Iris pigment epithelial cell (primary cell): ENCODE data around the gene RRAS2.
A peak's percentile ranks its signal among the peaks of the same experiment; 100 is the strongest.
"Not testable (repeated sequence)": the region's sequence is repeated elsewhere in the genome, so short reads cannot be mapped to it uniquely, and the experiment has no call there.

ENCODE experiments used
- DNase-seq: peaks from one replicate; pipeline ENCODE4 v3.0.0-alpha.2; 2011; ENCODE audit warnings: low read depth

The RRAS2 gene

GRCh38 chr11:14371249-14371648 lies 12.3 kb upstream of the RRAS2 start:
- no peak for DNase-seq

- DNase-seq, result no peak
These were observed 11.5 kb upstream of the RRAS2 start for GRCh38 chr11:14370496-14370895.

GRCh38 chr11:14369598-14369997 lies 10.6 kb upstream of the RRAS2 start:
- no peak for DNase-seq

- DNase-seq, result no peak
These were observed 8.0 kb upstream of the RRAS2 start for GRCh38 chr11:14366936-14367335.

GRCh38 chr11:14364322-14364721 lies 5.3 kb upstream of the RRAS2 start:
- no peak for DNase-seq

- DNase-seq, result no peak
These were observed 3.6 kb upstream of the RRAS2 start for GRCh38 chr11:14362611-14363010.

- DNase-seq, result no peak
These were observed 3.0 kb upstream of the RRAS2 start for GRCh38 chr11:14361951-14362350.

- DNase-seq, result no peak
These were observed 2.0 kb upstream of the RRAS2 start for GRCh38 chr11:14360976-14361375.

GRCh38 chr11:14359501-14360031 lies 583 bp upstream of the RRAS2 start:
- no peak for DNase-seq

GRCh38 chr11:14357881-14358728 lies 878 bp downstream of the RRAS2 start:
- peak; percentile 69 for DNase-seq

- no peak for DNase-seq
These were observed 2.6 kb downstream of the RRAS2 start for GRCh38 chr11:14356342-14356741.

GRCh38 chr11:14354604-14355003 lies 4.4 kb downstream of the RRAS2 start:
- DNase-seq, result not testable (repeated sequence)

GRCh38 chr11:14350716-14351238 lies 8.2 kb downstream of the RRAS2 start:
- peak; percentile 54 for DNase-seq

GRCh38 chr11:14350215-14350614 lies 8.8 kb downstream of the RRAS2 start:
- no peak for DNase-seq

GRCh38 chr11:14347991-14348390 lies 11.0 kb downstream of the RRAS2 start:
- no peak for DNase-seq

GRCh38 chr11:14347494-14347893 lies 11.5 kb downstream of the RRAS2 start:
- no peak for DNase-seq

GRCh38 chr11:14346303-14346955 lies 12.6 kb downstream of the RRAS2 start:
- DNase-seq, result no peak

- DNase-seq, result no peak
These were observed 13.3 kb downstream of the RRAS2 start for GRCh38 chr11:14345668-14346067.

GRCh38 chr11:14345016-14345415 lies 14.0 kb downstream of the RRAS2 start:
- DNase-seq, result not testable (repeated sequence)

- DNase-seq, result peak; percentile 89
These were observed 16.1 kb downstream of the RRAS2 start for GRCh38 chr11:14342906-14343305.

- no peak for DNase-seq
These were observed 17.0 kb downstream of the RRAS2 start for GRCh38 chr11:14341968-14342367.

- DNase-seq, result no peak
These were observed 18.3 kb downstream of the RRAS2 start for GRCh38 chr11:14340721-14341120.

- no peak for DNase-seq
These were observed 19.6 kb downstream of the RRAS2 start for GRCh38 chr11:14339356-14339755.
